HL-60/S4 treated with retinoic acid at 250 ng/mL for 4 days and 3 days (cell line): ENCODE measurements around the gene IGFBP2.

ENCODE experiments used
- in situ Hi-C: fragments of 300-500 bp; cut with MboI; formaldehyde crosslinking; loops from 2 replicates; pipeline ENCODE4 v1.7.0; 2022; ENCODE audit warnings: low sequenced_read_pairs

The IGFBP2 gene

DNA sequence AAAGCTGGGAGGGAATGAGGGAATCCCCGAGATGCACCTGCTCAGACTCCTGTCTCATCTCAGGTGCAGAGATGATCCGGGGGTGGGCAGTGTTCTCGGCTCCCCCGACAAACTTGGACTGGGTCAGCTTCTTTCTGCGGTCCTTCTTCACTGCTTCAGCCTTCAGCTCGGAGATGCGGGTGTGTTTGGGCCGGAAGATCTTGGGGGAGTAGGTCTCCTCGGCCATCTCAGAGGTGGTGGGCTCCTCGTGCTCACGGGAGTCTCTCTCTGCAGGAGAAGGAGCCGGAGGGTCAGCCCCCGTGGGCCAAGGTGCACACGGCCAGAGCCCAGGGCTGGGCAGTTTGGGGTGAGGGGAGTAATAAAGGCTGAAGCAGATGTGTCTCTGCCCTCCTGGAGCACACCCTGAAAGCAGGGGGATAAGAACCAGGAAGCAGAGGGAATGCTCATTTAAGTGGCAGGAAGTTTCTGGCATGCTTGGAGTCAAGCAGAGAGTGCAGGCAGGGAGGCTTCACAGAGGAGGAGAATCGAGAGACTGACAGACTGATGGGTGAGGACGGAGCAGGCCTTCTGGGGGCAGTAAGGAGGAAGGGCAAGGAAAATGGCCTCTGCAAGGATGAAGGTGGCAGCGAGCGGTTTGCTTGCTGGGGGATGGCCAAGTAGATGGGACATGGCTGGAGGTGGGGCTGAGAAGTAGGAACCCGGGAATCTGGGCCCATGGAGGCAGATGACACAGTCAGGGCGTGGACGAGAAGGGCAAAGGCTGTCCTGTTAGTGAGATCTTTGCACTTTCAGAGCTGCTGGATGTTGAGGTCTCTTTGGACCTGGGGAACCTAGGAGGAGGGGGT is 45.8 kb downstream of the IGFBP2 start:
- in situ Hi-C loops, result loop anchor here (25.0 kb wide), 1 partner anchor 1033 kb away; no protein-coding TSS in a partner anchor

DNA sequence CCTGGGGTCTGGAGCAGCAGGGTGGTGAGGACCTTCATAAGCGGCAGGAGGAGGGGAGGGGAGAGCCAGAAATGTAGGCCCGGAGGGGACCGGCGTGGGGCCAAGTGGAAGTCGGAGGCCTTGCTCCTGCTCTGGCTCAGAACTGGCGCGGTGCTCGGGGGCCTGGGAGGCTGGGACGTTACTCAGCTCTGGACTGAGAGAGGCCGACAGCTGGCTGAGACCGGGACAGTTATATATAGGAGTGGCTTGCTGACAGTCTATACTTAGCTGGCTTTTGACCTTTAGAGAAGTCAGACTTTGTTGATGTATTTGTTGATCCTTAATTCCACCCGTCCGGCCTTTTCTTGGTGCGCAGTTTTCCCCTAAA is 46.4 kb downstream of the IGFBP2 start:
- in situ Hi-C loops, result loop anchor here (25.0 kb wide), 1 partner anchor 1033 kb away; no protein-coding TSS in a partner anchor

DNA sequence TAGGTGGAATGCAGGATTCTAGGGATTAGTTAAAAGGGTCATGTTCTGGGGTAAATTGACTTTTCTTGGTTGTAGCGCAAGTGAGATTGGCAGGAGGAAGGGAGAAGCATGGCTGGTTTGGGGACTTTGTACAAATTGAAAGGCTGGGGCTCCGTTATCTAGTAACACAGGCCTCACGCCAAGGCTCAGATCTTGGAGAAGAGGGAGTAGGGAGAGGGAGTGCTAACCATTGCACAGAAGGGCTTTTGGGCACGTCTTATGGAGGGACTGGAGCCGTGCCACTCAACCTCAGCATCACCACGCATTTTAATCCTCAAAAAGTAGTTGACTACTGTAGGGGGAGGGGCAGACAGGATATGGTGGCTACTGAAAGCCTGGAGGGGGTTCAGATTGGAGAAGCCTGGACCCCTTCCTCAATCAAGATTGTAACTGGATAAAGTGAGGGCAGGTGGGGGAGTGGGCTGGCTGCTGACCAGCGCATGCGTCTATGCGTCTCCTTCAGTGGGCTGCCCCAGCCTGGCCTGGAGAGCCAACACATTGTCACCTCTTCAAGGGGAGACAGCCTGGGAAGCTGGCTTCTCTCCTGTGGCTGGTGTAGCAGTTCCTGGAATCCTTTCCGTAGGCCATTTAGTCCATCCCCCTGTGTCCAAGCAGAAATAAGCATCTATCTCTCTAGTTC is 47.9 kb downstream of the IGFBP2 start:
- in situ Hi-C loops, result loop anchor here (25.0 kb wide), 1 partner anchor 1031 kb away; no protein-coding TSS in a partner anchor

DNA sequence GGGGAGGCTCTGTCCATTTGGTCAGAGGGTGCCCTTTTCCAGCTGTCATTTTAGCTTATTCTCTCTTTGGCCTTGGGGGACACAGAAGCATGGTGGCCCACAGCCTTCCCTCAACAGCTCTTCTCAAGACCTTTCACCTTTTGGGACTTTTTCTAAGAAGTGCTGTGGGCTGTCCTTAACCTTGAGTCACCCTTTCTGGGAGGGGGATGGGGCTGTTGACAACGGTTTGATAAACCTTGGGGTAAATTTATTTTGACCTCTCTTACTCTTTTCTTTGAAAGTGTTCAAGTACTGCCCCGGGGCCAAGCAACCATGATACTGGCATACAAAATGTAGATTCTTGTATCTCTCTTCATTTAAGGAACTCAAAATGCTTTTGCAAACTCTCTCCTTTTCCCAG is 48.5 kb downstream of the IGFBP2 start:
- in situ Hi-C loops, result loop anchor here (25.0 kb wide), 1 partner anchor 1031 kb away; no protein-coding TSS in a partner anchor

- in situ Hi-C loops, result loop anchor here (25.0 kb wide), 1 partner anchor 1028 kb away; no protein-coding TSS in a partner anchor
These were observed 50.6 kb downstream of the IGFBP2 start for GRCh38 chr2:216683846-216684245.

DNA sequence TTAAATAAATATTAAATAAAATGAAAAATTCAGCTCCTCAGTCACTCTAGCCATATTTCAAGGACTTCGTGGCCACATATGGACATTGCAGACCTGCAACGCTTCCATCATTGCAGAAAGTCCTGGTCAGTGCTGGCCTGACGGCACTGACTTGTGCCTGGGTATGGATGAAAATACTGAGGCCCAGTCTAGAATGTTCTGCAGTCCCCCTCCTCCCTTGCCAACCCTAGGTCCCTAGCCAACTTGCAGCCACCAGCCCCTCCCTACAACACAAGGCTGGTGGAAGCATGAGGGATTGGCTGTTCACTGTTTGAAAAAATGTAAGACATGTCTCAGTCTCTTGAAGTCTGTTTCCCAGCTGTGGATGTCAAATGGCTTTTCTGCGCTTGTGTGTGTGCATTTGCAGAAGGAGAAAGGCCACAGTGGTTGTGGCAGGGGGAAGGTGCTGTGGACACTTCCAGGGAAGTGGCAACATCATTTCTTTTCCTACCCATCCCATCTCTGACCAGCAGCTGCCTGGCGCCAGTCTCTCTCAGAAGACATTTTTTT is 52.2 kb downstream of the IGFBP2 start:
- in situ Hi-C loops, result loop anchor here (25.0 kb wide), 1 partner anchor 1027 kb away; no protein-coding TSS in a partner anchor

GRCh38 chr2:216687111-216687510 is 53.9 kb downstream of the IGFBP2 start:
- in situ Hi-C loops, result loop anchor here (25.0 kb wide), 1 partner anchor 1025 kb away; no protein-coding TSS in a partner anchor

- in situ Hi-C loops, result loop anchor here (25.0 kb wide), 1 partner anchor 1025 kb away; no protein-coding TSS in a partner anchor
These were observed 54.4 kb downstream of the IGFBP2 start for GRCh38 chr2:216687646-216688045.

- in situ Hi-C loops, result loop anchor here (25.0 kb wide), 1 partner anchor 1023 kb away; no protein-coding TSS in a partner anchor
These were observed 55.6 kb downstream of the IGFBP2 start for GRCh38 chr2:216688731-216689340.

DNA sequence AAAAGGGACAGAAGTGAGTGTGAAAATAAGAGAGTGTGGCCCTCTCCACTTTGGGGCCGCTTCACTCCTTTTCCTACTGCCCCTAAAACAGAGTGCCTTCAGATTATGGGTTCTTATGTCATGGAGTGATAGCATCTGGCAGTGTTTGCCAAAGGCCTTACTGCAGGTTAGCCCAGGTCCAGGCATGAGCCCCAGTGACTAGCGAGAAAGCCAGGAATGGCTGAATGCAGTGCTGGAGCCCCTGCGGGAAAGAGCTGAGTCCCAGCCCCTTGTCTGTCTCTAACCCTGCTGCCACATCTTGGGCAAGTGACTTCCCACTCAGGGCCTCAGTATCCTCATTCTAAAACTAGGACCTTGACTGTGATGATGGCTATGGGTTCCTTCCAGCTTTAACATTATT is 56.2 kb downstream of the IGFBP2 start:
- in situ Hi-C loops, result loop anchor here (25.0 kb wide), 1 partner anchor 1023 kb away; no protein-coding TSS in a partner anchor

DNA sequence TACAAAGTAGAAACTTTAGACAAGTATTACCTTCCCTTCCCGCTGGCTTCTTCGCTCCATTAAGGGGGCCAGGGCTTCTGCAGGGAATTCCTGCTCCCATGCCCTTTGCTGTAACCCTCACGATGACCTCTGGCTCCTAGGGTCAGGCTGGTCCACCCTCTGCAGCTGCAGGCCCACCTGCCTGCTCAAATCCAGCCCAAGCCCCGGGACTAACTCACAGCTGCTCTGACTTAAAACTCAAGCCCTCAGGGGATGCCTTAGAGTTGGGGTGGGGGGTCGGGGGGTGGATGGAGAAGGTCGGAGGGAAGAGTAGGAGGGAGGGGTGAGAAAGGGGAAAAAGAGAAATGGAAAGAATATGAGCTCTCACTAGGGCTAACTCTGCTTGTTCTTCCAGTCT is 57.2 kb downstream of the IGFBP2 start:
- in situ Hi-C loops, result loop anchor here (10.0 to 25.0 kb wide), 2 partner anchors 824 to 1022 kb away; no protein-coding TSS in a partner anchor

GRCh38 chr2:216690853-216691741 is 57.9 kb downstream of the IGFBP2 start:
- in situ Hi-C loops, result loop anchor here (10.0 to 25.0 kb wide), 2 partner anchors 824 to 1021 kb away; no protein-coding TSS in a partner anchor

- in situ Hi-C loops, result loop anchor here (10.0 to 25.0 kb wide), 2 partner anchors 822 to 1019 kb away; no protein-coding TSS in a partner anchor
These were observed 59.6 kb downstream of the IGFBP2 start for GRCh38 chr2:216692636-216693413.

DNA sequence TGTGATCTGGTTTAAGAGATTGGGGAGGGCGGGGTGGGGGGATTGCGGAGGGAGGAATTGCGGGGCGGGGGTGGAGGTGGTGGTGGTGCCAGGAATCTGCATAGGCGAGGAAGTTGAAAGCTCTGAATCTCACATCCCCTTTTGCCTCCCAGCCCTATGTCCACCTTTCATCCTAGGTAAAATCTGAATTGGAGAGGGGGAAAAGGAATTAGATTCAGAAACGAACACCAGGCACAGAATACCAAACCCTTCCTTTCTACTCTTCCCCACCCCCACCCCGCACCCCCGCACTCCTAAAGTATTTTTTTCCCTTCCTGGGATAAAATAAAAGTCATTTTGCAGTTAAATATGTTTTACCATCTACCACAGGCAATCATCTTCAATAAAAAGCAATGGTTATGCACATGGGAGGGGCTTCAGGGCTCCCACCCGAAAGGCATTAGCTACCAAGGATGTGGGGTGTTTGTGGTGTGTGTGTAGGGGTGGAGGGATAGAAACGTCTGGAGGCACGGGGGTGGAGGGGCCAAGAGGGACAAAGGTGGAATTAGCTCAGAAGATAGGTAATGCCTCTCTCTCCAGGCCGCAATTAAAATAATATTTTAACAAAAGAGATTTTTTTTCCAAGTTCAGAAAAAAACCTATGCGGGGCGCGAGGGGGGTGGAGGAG is 60.3 kb downstream of the IGFBP2 start:
- in situ Hi-C loops, result loop anchor here (10.0 to 25.0 kb wide), 2 partner anchors 821 to 1019 kb away; no protein-coding TSS in a partner anchor

DNA sequence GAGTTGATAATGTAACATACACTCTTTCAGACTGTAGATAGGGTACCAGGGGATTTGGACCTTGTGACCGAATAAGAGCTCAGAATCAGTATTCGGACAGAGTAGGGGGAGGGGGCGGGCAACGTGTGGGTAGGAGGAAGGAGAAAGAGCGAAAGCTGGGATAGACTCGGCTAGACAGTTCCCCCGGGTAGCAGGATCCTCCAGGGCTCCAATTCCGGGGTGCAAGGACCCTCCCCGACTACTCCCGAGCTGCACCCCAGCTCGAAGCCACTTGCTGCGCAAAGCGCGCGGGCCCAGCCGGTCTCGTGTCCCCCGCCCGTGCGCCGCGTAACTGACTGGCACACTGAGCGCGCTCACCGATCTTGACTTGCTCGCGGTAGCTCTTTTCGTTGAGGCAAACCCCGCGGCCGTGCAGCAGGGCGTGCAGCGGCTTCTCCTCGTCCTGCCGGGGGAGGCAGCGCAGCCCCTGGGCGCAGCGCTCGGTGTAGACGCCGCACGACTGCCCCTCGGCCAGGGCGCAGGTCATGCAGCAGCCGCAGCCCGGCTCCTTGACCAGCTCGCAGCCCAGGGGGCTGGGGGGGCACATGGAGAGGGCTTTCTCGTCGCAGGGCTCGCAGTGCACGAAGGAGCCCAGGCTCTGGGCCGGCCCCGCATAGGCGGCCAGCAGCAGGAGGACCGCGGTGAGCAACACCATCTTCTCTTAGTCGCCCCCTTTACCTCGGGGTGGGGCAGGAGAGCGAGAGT is 61.0 kb downstream of the IGFBP2 start:
- in situ Hi-C loops, result loop anchor here (10.0 to 25.0 kb wide), 2 partner anchors 821 to 1018 kb away; no protein-coding TSS in a partner anchor

- in situ Hi-C loops, result loop anchor here (10.0 to 25.0 kb wide), 2 partner anchors 820 to 1017 kb away; no protein-coding TSS in a partner anchor
These were observed 61.6 kb downstream of the IGFBP2 start for GRCh38 chr2:216694826-216695217.

- in situ Hi-C loops, result loop anchor here (10.0 to 25.0 kb wide), 2 partner anchors 819 to 1017 kb away; no protein-coding TSS in a partner anchor
These were observed 62.2 kb downstream of the IGFBP2 start, which contains the start of gene IGFBP5 for GRCh38 chr2:216695401-216695821. IGFBP5 (minus strand) TSS chr2:216695549; CDS start chr2:216694775, 774 bp downstream.
